ENCODE data around the gene DVL3.
"Not testable (repeated sequence)": the region's sequence is repeated elsewhere in the genome, so short reads cannot be mapped to it uniquely, and the experiment has no call there.

DVL3 gene

DNA sequence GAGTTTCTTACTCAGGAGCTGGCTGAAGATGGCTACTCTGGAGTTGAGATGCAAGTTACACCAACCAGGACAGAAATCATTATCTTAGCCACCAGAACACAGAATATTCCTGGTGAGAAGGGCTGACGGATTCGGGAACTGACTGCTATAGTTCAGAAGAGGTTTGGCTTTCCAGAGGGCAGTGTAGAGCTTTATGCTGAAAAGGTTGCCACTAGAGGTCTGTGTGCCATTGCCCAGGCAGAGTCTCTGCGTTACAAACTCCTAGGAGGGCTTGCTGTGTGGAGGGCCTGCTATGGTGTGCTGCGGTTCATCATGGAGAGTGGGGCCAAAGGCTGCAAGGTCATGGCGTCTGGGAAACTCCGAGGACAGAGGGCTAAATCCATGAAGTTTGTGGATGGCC is 5.4 kb upstream of the DVL3 start:
- not testable (repeated sequence) for H3K4me3 ChIP-seq (ENCODE audit: low read depth in 1 of 2, low read length in 2 of 2); H3K9me3 ChIP-seq (ENCODE audit: control insufficient read depth in 1 of 2, low read length in 2 of 2); H3K36me3 ChIP-seq (ENCODE audit: control insufficient read depth in 1 of 2, insufficient read depth in 2 of 2, low read length in 2 of 2); H3K9ac ChIP-seq (ENCODE audit: low read depth in 1 of 2, low read length in 2 of 2); H3K4me1 ChIP-seq (ENCODE audit: control insufficient read depth in 1 of 2, insufficient read depth in 2 of 2, low read length in 2 of 2); H3K27me3 ChIP-seq (ENCODE audit: control insufficient read depth in 1 of 2, insufficient read depth in 2 of 2, low read length in 2 of 2); H3K27ac ChIP-seq (ENCODE audit: low read depth, low read length)

DNA sequence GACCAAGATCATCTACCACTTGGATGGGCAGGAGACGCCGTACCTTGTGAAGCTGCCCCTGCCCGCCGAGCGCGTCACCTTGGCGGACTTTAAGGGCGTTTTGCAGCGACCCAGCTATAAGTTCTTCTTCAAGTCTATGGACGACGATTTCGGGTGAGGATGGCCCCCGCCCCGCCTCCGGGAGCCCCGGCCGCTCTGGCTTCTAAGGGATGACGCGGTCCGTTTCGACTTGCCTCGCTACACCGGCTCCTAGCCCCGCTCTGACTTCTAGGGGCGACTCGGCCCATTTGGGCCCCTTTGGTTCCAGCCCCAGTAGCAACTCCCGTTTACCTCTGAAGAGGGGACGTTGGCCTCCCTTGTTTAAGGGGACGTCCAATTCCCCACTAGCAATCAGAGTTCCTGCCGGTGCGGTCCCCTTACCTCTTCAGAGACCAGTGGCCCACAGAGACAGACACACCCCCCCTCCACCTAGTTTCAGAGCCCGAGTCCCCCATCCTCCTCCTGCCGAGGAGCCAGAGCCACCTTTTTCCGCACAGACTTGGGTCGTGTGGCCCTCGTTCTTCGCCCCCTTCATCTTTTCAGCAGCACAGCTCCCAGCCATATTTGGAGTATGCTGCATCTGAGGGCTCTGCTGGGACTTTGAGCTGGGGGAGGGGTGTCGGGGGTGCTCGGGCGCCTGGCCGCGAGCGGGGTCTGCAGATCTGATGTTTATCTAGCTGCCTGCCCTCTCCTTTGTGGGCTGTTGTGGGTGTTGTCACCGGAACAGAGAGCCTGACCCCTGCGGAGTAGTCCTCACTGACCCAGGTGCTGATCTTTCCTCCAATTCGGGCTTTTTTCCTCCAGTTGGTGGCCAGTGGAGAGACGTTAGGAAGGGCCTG is 706 bp downstream of the DVL3 start:
- Histone ChIP-seq H3K4me1 (ENCODE audit: control insufficient read depth in 1 of 2, insufficient read depth in 2 of 2, low read length in 2 of 2) (peaks cover 16 to 26% of the 10 kb centered on the region in 2 donors), H3K4me3 (ENCODE audit: low read depth in 1 of 2, low read length in 2 of 2) (peak overlapping the region; percentile 95 to 97), H3K9ac (ENCODE audit: low read depth in 1 of 2, low read length in 2 of 2) (peak overlapping the region; percentile 71 to 72), H3K9me3 (ENCODE audit: control insufficient read depth in 1 of 2, low read length in 2 of 2) (no peaks in the 10 kb centered on the region), H3K27me3 (ENCODE audit: control insufficient read depth in 1 of 2, insufficient read depth in 2 of 2, low read length in 2 of 2) (no peaks in the 10 kb centered on the region), H3K27ac (ENCODE audit: low read depth, low read length) (peak overlapping the region; percentile 65), H3K36me3 (ENCODE audit: control insufficient read depth in 1 of 2, insufficient read depth in 2 of 2, low read length in 2 of 2) (no peaks in the 10 kb centered on the region)

GRCh38 chr3:184156522-184156955 is 1.4 kb downstream of the DVL3 start:
- peak overlapping the region; percentile 71 to 72 for H3K9ac ChIP-seq (ENCODE audit: low read depth in 1 of 2, low read length in 2 of 2)
- peaks cover 16 to 27% of the 10 kb centered on the region in 2 donors for H3K4me1 ChIP-seq (ENCODE audit: control insufficient read depth in 1 of 2, insufficient read depth in 2 of 2, low read length in 2 of 2)
- peak overlapping the region; percentile 65 for H3K27ac ChIP-seq (ENCODE audit: low read depth, low read length)
- H3K27me3 ChIP-seq (ENCODE audit: control insufficient read depth in 1 of 2, insufficient read depth in 2 of 2, low read length in 2 of 2): no peaks in the 10 kb centered on the region
- no peaks in the 10 kb centered on the region for H3K36me3 ChIP-seq (ENCODE audit: control insufficient read depth in 1 of 2, insufficient read depth in 2 of 2, low read length in 2 of 2)
- H3K4me3 ChIP-seq (ENCODE audit: low read depth in 1 of 2, low read length in 2 of 2): peak overlapping the region; percentile 95 to 97
- no peaks in the 10 kb centered on the region for H3K9me3 ChIP-seq (ENCODE audit: control insufficient read depth in 1 of 2, low read length in 2 of 2)

DNA sequence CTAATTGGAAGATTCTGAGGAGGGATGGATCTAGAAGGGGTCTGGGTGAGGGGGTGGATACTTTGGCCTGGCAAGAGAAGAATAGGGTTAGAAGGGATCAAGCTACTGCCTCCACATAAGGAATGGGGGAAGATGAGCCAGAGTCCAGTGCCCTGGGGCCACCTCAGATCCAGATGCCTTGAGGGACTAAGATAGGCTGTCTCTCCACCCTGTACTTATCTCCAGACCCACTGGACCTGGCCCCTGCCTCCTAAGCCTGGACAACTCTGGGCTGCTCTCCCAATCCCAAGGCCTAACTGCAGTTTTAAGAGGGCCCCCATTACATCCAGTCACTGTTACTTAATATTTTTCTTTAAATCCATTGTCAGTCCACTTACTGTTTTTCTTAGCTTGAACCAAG is 2.0 kb downstream of the DVL3 start:
- no peaks in the 10 kb centered on the region for H3K27me3 ChIP-seq (ENCODE audit: control insufficient read depth in 1 of 2, insufficient read depth in 2 of 2, low read length in 2 of 2)
- no peaks in the 10 kb centered on the region for H3K9me3 ChIP-seq (ENCODE audit: control insufficient read depth in 1 of 2, low read length in 2 of 2)
- peak overlapping the region; percentile 48 for H3K27ac ChIP-seq (ENCODE audit: low read depth, low read length)
- H3K36me3 ChIP-seq (ENCODE audit: control insufficient read depth in 1 of 2, insufficient read depth in 2 of 2, low read length in 2 of 2): no peaks in the 10 kb centered on the region
- H3K4me3 ChIP-seq (ENCODE audit: low read depth in 1 of 2, low read length in 2 of 2): peak overlapping the region; percentile 95 to 97
- H3K4me1 ChIP-seq (ENCODE audit: control insufficient read depth in 1 of 2, insufficient read depth in 2 of 2, low read length in 2 of 2): peaks cover 16 to 27% of the 10 kb centered on the region in 2 donors
- H3K9ac ChIP-seq (ENCODE audit: low read depth in 1 of 2, low read length in 2 of 2): peak overlapping the region; percentile 71 to 72

DNA sequence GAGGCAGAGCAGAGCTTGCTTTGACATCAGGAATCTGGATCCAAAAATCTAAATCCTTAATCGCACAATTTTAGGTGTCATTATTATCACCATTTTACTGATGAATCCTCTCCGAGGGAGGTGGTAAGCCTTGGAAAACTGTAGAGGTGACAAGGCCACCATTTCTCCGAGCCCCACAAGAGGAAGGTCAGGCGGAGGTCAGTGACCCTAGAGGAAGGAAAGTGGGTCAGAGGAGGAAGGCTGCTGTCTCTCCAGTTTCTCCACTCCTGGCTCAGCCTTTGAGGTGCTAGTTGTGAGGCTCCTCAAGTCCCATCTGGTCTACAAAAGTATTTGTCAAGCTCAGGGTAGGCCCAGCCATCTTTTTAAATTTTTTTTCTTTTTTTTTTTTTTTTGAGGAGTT is 3.2 kb downstream of the DVL3 start:
- Histone ChIP-seq H3K4me3 (ENCODE audit: low read depth in 1 of 2, low read length in 2 of 2) (no peak overlapping the region), H3K27me3 (ENCODE audit: control insufficient read depth in 1 of 2, insufficient read depth in 2 of 2, low read length in 2 of 2) (no peaks in the 10 kb centered on the region), H3K9ac (ENCODE audit: low read depth in 1 of 2, low read length in 2 of 2) (no peak overlapping the region), H3K4me1 (ENCODE audit: control insufficient read depth in 1 of 2, insufficient read depth in 2 of 2, low read length in 2 of 2) (peaks cover 16 to 27% of the 10 kb centered on the region in 2 donors), H3K9me3 (ENCODE audit: control insufficient read depth in 1 of 2, low read length in 2 of 2) (no peaks in the 10 kb centered on the region), H3K36me3 (ENCODE audit: control insufficient read depth in 1 of 2, insufficient read depth in 2 of 2, low read length in 2 of 2) (peaks cover under 1 to 7% of the 10 kb centered on the region in 2 donors), H3K27ac (ENCODE audit: low read depth, low read length) (no peak overlapping the region)

- Histone ChIP-seq H3K27me3 (ENCODE audit: control insufficient read depth in 1 of 2, insufficient read depth in 2 of 2, low read length in 2 of 2) (no peaks in the 10 kb centered on the region), H3K36me3 (ENCODE audit: control insufficient read depth in 1 of 2, insufficient read depth in 2 of 2, low read length in 2 of 2) (peaks cover 20 to 28% of the 10 kb centered on the region in 2 donors), H3K9ac (ENCODE audit: low read depth in 1 of 2, low read length in 2 of 2) (no peak overlapping the region), H3K9me3 (ENCODE audit: control insufficient read depth in 1 of 2, low read length in 2 of 2) (no peaks in the 10 kb centered on the region), H3K4me1 (ENCODE audit: control insufficient read depth in 1 of 2, insufficient read depth in 2 of 2, low read length in 2 of 2) (peaks cover 16 to 23% of the 10 kb centered on the region in 2 donors), H3K4me3 (ENCODE audit: low read depth in 1 of 2, low read length in 2 of 2) (no peak overlapping the region), H3K27ac (ENCODE audit: low read depth, low read length) (no peak overlapping the region)
These were observed 5.3 kb downstream of the DVL3 start for GRCh38 chr3:184160456-184160855.

DNA sequence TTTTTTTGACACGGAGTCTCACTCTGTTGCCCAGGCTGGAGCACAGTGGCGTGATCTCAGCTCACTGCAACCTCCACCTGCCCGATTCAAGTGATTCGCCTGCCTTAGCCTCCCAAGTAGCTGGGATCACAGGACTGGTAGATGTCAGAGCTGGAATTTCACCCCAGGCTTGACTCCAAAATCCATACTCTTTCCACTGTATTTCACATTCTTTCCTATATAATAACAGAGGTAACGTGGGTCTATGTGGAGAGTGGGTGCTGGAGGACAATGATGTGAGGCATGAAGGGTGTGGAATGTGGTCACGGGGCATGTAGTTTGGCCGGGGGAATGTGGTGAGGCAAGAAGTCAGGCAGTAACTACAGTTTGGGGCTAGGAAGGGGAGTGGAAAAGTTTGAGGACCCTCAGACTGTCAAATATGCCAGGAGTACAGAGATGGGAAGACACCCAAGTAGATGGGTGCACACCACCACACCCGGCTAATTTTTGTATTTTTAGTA is 7.4 kb downstream of the DVL3 start:
- H3K4me3 ChIP-seq (ENCODE audit: low read depth in 1 of 2, low read length in 2 of 2); H3K27ac ChIP-seq (ENCODE audit: low read depth, low read length); H3K9ac ChIP-seq (ENCODE audit: low read depth in 1 of 2, low read length in 2 of 2); H3K27me3 ChIP-seq (ENCODE audit: control insufficient read depth in 1 of 2, insufficient read depth in 2 of 2, low read length in 2 of 2); H3K9me3 ChIP-seq (ENCODE audit: control insufficient read depth in 1 of 2, low read length in 2 of 2): not testable (repeated sequence)
- Histone ChIP-seq H3K36me3 (ENCODE audit: control insufficient read depth in 1 of 2, insufficient read depth in 2 of 2, low read length in 2 of 2) (peaks cover 39 to 49% of the 10 kb centered on the region in 2 donors), H3K4me1 (ENCODE audit: control insufficient read depth in 1 of 2, insufficient read depth in 2 of 2, low read length in 2 of 2) (peaks cover 6 to 10% of the 10 kb centered on the region in 2 donors)

- Histone ChIP-seq H3K4me1 (ENCODE audit: control insufficient read depth in 1 of 2, insufficient read depth in 2 of 2, low read length in 2 of 2) (peaks cover 0 to 7% of the 10 kb centered on the region in 2 donors), H3K36me3 (ENCODE audit: control insufficient read depth in 1 of 2, insufficient read depth in 2 of 2, low read length in 2 of 2) (peaks cover 51 to 70% of the 10 kb centered on the region in 2 donors), H3K27ac (ENCODE audit: low read depth, low read length) (no peak overlapping the region), H3K9me3 (ENCODE audit: control insufficient read depth in 1 of 2, low read length in 2 of 2) (no peaks in the 10 kb centered on the region), H3K4me3 (ENCODE audit: low read depth in 1 of 2, low read length in 2 of 2) (no peak overlapping the region), H3K9ac (ENCODE audit: low read depth in 1 of 2, low read length in 2 of 2) (no peak overlapping the region), H3K27me3 (ENCODE audit: control insufficient read depth in 1 of 2, insufficient read depth in 2 of 2, low read length in 2 of 2) (no peaks in the 10 kb centered on the region)
These were observed 9.6 kb downstream of the DVL3 start for GRCh38 chr3:184164648-184165330.

DNA sequence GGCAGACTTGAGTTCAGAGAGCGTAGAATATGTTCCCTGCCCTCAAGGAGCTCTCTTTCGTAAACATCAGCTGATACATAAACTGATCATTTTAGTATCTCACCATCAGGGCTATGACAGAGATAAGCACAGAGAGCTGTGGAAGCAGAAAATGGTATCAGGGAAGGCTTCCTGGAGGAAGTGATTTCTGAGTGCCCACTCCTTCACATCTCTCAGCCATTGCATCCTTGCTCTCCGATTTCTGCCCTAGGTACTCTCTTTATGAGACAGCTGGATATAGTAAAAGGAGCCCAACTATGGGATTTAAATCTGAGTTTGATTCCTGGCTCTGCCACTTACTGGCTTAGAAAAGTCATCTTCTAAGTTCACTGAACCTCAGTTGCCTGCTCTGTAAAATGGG is 10.4 kb downstream of the DVL3 start:
- no peak overlapping the region for H3K4me3 ChIP-seq (ENCODE audit: low read depth in 1 of 2, low read length in 2 of 2)
- H3K9me3 ChIP-seq (ENCODE audit: control insufficient read depth in 1 of 2, low read length in 2 of 2): no peaks in the 10 kb centered on the region
- H3K9ac ChIP-seq (ENCODE audit: low read depth in 1 of 2, low read length in 2 of 2): no peak overlapping the region
- peaks cover 51 to 72% of the 10 kb centered on the region in 2 donors for H3K36me3 ChIP-seq (ENCODE audit: control insufficient read depth in 1 of 2, insufficient read depth in 2 of 2, low read length in 2 of 2)
- H3K27ac ChIP-seq (ENCODE audit: low read depth, low read length): no peak overlapping the region
- H3K27me3 ChIP-seq (ENCODE audit: control insufficient read depth in 1 of 2, insufficient read depth in 2 of 2, low read length in 2 of 2): no peaks in the 10 kb centered on the region
- peaks cover 0 to 5% of the 10 kb centered on the region in 2 donors for H3K4me1 ChIP-seq (ENCODE audit: control insufficient read depth in 1 of 2, insufficient read depth in 2 of 2, low read length in 2 of 2)

DNA sequence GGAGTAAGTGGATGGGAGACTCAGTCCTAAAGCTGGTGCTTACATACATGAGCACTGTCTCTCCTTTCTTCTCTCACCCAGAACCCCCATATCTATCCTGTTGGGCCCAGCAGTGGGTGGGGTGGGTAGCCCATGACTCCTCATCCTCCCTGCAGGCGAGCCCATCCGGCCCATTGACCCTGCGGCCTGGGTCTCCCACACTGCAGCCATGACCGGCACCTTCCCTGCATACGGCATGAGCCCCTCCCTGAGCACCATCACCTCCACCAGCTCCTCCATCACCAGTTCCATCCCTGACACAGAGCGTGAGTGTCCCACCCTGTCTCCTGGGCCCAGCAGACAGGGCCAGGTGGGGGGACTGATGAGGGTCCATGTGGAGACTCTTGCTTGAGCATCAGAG is 11.5 kb downstream of the DVL3 start:
- no peak overlapping the region for H3K4me3 ChIP-seq (ENCODE audit: low read depth in 1 of 2, low read length in 2 of 2)
- H3K4me1 ChIP-seq (ENCODE audit: control insufficient read depth in 1 of 2, insufficient read depth in 2 of 2, low read length in 2 of 2): no peaks in the 10 kb centered on the region
- no peaks in the 10 kb centered on the region for H3K9me3 ChIP-seq (ENCODE audit: control insufficient read depth in 1 of 2, low read length in 2 of 2)
- H3K27ac ChIP-seq (ENCODE audit: low read depth, low read length): no peak overlapping the region
- H3K27me3 ChIP-seq (ENCODE audit: control insufficient read depth in 1 of 2, insufficient read depth in 2 of 2, low read length in 2 of 2): no peaks in the 10 kb centered on the region
- no peak overlapping the region for H3K9ac ChIP-seq (ENCODE audit: low read depth in 1 of 2, low read length in 2 of 2)
- H3K36me3 ChIP-seq (ENCODE audit: control insufficient read depth in 1 of 2, insufficient read depth in 2 of 2, low read length in 2 of 2): peaks cover 56 to 83% of the 10 kb centered on the region in 2 donors
